Vagina (tissue), 2 donors: ENCODE results near the gene DERL3.

Source experiments
- CTCF ChIP-seq, 3 experiments: fragments of 450-650 bp in 2 of 3; fragments of 200-600 bp in 1 of 3; sonication (generic) in 1 of 3; IDR thresholded peaks; one replicate each; pipeline ENCODE4 v1.5.1; 2017 to 2019; ENCODE audit warnings: antibody characterized with exemption in 3 of 3, mild to moderate bottlenecking in 2 of 3, moderate library complexity in 2 of 3
- POLR2AphosphoS5 ChIP-seq, 2 donors: sonication (generic); formaldehyde crosslinking; IDR thresholded peaks; one replicate each; pipeline ENCODE4 v1.9.0; 2017; ENCODE audit warnings: antibody characterized with exemption in 2 of 2, mild to moderate bottlenecking in 2 of 2, low read depth in 1 of 2; ENCODE audit not compliant: insufficient read depth in 1 of 2

GRCh38 chr22:23882370-23882769 is 43.6 kb upstream of the DERL3 start:
- TF ChIP-seq POLR2AphosphoS5 (IDR thresholded peaks at IDR 0.05; ENCODE audit: insufficient read depth in 1 of 2, low read depth in 1 of 2) (no peak), CTCF (IDR thresholded peaks at IDR 0.05) (no peak)
